Measurements from ENCODE around the gene TOGARAM2.
A peak's percentile ranks its signal among the peaks of the same experiment; 100 is the strongest.

Gene TOGARAM2

DNA sequence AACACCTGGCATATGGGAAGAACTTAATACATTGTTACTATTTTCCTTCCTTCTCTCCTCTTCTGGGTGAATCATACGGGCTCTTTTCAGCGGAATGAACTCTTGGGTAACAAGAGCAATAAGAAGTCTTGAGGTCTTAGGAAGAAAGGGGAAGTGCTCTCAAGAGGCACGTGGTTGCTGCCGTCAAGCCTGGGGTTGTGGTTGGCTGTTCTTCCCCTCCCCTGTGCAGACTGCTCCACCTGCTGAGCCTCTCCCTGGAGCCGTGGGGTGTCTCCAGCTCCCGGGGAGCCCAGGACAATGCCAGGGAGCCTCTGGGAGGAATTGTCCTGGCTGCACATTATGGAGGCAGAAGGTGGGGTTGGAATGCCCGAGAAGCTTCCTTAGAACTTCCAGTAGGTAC lies 19.4 kb downstream of the TOGARAM2 start:
- Histone ChIP-seq H3K4me2 (ENCODE audit: low read length) (no peak overlapping the region), H3K27ac (ENCODE audit: low read depth, low read length) (no peak overlapping the region), H4K8ac (ENCODE audit: low read depth, low read length) (no peak overlapping the region), H2BK12ac (ENCODE audit: low read length) (no peak overlapping the region), H3K4ac (ENCODE audit: low read depth, low read length) (no peak overlapping the region), H3K9ac (ENCODE audit: low read length) (no peak overlapping the region), H3K27me3 (ENCODE audit: insufficient read depth, low read length) (no peaks in the 10 kb centered on the region), H2AFZ (ENCODE audit: insufficient read depth, low read length, poor library complexity) (no peak overlapping the region), H3K79me2 (ENCODE audit: control insufficient read depth, insufficient read depth, low read length, poor library complexity) (no peaks in the 10 kb centered on the region), H3K4me1 (ENCODE audit: control insufficient read depth in 1 of 2, insufficient read depth in 2 of 2, low read length in 2 of 2) (no peaks in the 10 kb centered on the region), H3K4me3 (ENCODE audit: low read depth, low read length) (no peak overlapping the region), H3K14ac (ENCODE audit: low read length) (no peak overlapping the region), H3K9me3 (ENCODE audit: insufficient read depth, low read depth, low read length) (peaks cover 10% of the 10 kb centered on the region), H2BK5ac (ENCODE audit: low read depth, low read length, poor library complexity) (no peak overlapping the region), H2AK5ac (ENCODE audit: low read length) (no peak overlapping the region), H3K18ac (ENCODE audit: low read length) (no peak overlapping the region), H2BK120ac (ENCODE audit: insufficient read depth, low read length, poor library complexity) (no peak overlapping the region), H4K91ac (ENCODE audit: low read depth, low read length) (no peak overlapping the region), H3K36me3 (ENCODE audit: control insufficient read depth in 1 of 2, insufficient read depth in 2 of 2, low read length in 2 of 2) (no peaks in the 10 kb centered on the region), H4K12ac (ENCODE audit: low read depth, low read length) (no peak overlapping the region), H3K79me1 (ENCODE audit: low read length) (no peaks in the 10 kb centered on the region), H3K23ac (ENCODE audit: low read length) (no peak overlapping the region)
- WGBS (ENCODE audit: extremely low coverage, insufficient coverage, insufficient read length) = no CpG with 5 or more reads among the region's 7 CpGs
- peak in 1 of 2 donors; percentile 36 for DNase-seq

DNA sequence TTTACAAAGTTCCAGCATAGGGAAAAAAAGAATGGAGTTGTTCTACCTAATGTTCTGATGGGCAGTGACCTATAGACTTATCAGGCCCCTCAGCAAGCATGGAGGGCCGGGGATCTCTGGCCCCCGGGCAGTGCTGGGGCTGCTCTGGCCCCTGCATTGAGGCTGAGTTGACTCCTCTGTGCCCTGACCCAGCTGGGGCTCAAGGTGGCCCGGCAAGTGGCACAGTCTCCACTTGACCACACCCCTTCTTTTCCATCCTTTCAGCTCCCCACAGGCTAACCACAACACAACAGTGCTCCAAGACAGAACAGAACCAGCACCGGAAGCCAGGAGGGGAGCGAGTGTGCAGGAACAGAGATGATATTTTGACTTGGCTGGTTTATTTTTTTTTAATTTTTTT lies 19.9 kb downstream of the TOGARAM2 start:
- Histone ChIP-seq H4K91ac (ENCODE audit: low read depth, low read length) (no peak overlapping the region), H4K12ac (ENCODE audit: low read depth, low read length) (no peak overlapping the region), H3K79me2 (ENCODE audit: control insufficient read depth, insufficient read depth, low read length, poor library complexity) (no peaks in the 10 kb centered on the region), H2BK12ac (ENCODE audit: low read length) (no peak overlapping the region), H3K36me3 (ENCODE audit: control insufficient read depth in 1 of 2, insufficient read depth in 2 of 2, low read length in 2 of 2) (no peaks in the 10 kb centered on the region), H3K27ac (ENCODE audit: low read depth, low read length) (no peak overlapping the region), H3K4me2 (ENCODE audit: low read length) (no peak overlapping the region), H3K4me1 (ENCODE audit: control insufficient read depth in 1 of 2, insufficient read depth in 2 of 2, low read length in 2 of 2) (no peaks in the 10 kb centered on the region), H2AK5ac (ENCODE audit: low read length) (no peak overlapping the region), H3K9me3 (ENCODE audit: insufficient read depth, low read depth, low read length) (peaks cover 13% of the 10 kb centered on the region), H3K18ac (ENCODE audit: low read length) (no peak overlapping the region), H2AFZ (ENCODE audit: insufficient read depth, low read length, poor library complexity) (no peak overlapping the region), H3K4ac (ENCODE audit: low read depth, low read length) (no peak overlapping the region), H2BK5ac (ENCODE audit: low read depth, low read length, poor library complexity) (no peak overlapping the region), H3K9ac (ENCODE audit: low read length) (no peak overlapping the region), H3K79me1 (ENCODE audit: low read length) (no peaks in the 10 kb centered on the region), H4K8ac (ENCODE audit: low read depth, low read length) (no peak overlapping the region), H3K27me3 (ENCODE audit: insufficient read depth, low read length) (no peaks in the 10 kb centered on the region), H2BK120ac (ENCODE audit: insufficient read depth, low read length, poor library complexity) (no peak overlapping the region), H3K4me3 (ENCODE audit: low read depth, low read length) (no peak overlapping the region), H3K23ac (ENCODE audit: low read length) (no peak overlapping the region), H3K14ac (ENCODE audit: low read length) (no peak overlapping the region)
- WGBS (ENCODE audit: extremely low coverage, insufficient coverage, insufficient read length) = no CpG with 5 or more reads among the region's 5 CpGs
- DNase-seq = no peak

DNA sequence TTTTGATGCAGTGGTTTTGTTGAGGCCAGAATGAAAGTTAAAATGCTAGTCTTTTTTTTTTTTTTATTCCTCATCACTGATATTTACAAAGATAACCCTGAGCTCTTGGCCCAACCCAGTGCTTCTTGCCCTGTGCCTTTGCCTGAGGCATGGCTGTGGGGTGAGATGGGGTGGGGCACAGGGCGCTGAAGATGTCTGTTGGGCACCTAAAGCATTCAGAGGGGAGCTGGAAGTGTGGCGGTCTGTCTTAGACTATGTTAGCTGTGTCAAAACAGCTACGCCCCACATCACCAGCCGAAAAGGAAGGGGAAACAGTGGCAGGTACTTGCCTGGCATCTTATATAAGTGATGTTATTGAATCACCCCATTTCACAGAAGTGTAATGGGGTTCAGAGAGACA lies 20.7 kb downstream of the TOGARAM2 start:
- no CpG with 5 or more reads among the region's 4 CpGs for WGBS (ENCODE audit: extremely low coverage, insufficient coverage, insufficient read length)
- Histone ChIP-seq H3K79me2 (ENCODE audit: control insufficient read depth, insufficient read depth, low read length, poor library complexity) (no peaks in the 10 kb centered on the region), H4K8ac (ENCODE audit: low read depth, low read length) (no peak overlapping the region), H2BK12ac (ENCODE audit: low read length) (no peak overlapping the region), H3K4me2 (ENCODE audit: low read length) (no peak overlapping the region), H3K27ac (ENCODE audit: low read depth, low read length) (no peak overlapping the region), H2BK5ac (ENCODE audit: low read depth, low read length, poor library complexity) (no peak overlapping the region), H3K4ac (ENCODE audit: low read depth, low read length) (no peak overlapping the region), H2AK5ac (ENCODE audit: low read length) (no peak overlapping the region), H2BK120ac (ENCODE audit: insufficient read depth, low read length, poor library complexity) (no peak overlapping the region), H2AFZ (ENCODE audit: insufficient read depth, low read length, poor library complexity) (no peak overlapping the region), H3K4me1 (ENCODE audit: control insufficient read depth in 1 of 2, insufficient read depth in 2 of 2, low read length in 2 of 2) (no peaks in the 10 kb centered on the region), H3K14ac (ENCODE audit: low read length) (no peak overlapping the region), H3K27me3 (ENCODE audit: insufficient read depth, low read length) (no peaks in the 10 kb centered on the region), H4K91ac (ENCODE audit: low read depth, low read length) (no peak overlapping the region), H3K79me1 (ENCODE audit: low read length) (no peaks in the 10 kb centered on the region), H3K4me3 (ENCODE audit: low read depth, low read length) (no peak overlapping the region), H3K23ac (ENCODE audit: low read length) (no peak overlapping the region), H3K18ac (ENCODE audit: low read length) (no peak overlapping the region), H4K12ac (ENCODE audit: low read depth, low read length) (no peak overlapping the region), H3K36me3 (ENCODE audit: control insufficient read depth in 1 of 2, insufficient read depth in 2 of 2, low read length in 2 of 2) (no peaks in the 10 kb centered on the region), H3K9me3 (ENCODE audit: insufficient read depth, low read depth, low read length) (peaks cover 18% of the 10 kb centered on the region), H3K9ac (ENCODE audit: low read length) (no peak overlapping the region)
- DNase-seq = no peak

DNA sequence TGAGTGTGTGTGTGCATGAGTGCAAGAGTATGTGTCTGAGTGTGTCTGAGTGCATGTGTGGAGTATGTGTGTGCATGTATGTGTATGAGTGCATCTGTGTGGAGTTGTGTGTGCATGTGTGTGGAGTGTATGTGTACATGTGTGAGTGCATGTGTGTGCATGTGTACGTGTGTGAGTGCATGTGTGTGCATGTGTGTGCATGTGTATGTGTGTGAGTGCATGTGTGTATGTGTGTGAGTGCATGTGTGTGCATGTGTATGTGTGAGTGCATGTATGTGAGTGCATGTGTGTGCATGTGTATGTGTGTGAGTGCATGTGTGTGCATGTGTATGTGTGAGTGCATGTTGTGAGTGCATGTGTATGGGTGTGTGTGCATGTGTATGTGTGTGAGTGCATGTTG lies 23.7 kb downstream of the TOGARAM2 start:
- Histone ChIP-seq H3K36me3 (ENCODE audit: control insufficient read depth in 1 of 2, insufficient read depth in 2 of 2, low read length in 2 of 2) (no peaks in the 10 kb centered on the region), H2AK5ac (ENCODE audit: low read length) (no peak overlapping the region), H3K14ac (ENCODE audit: low read length) (no peak overlapping the region), H2AFZ (ENCODE audit: insufficient read depth, low read length, poor library complexity) (no peak overlapping the region), H3K9me3 (ENCODE audit: insufficient read depth, low read depth, low read length) (peaks cover 16% of the 10 kb centered on the region), H3K79me1 (ENCODE audit: low read length) (no peaks in the 10 kb centered on the region), H3K79me2 (ENCODE audit: control insufficient read depth, insufficient read depth, low read length, poor library complexity) (no peaks in the 10 kb centered on the region), H4K8ac (ENCODE audit: low read depth, low read length) (no peak overlapping the region), H3K27me3 (ENCODE audit: insufficient read depth, low read length) (no peaks in the 10 kb centered on the region), H3K4me2 (ENCODE audit: low read length) (no peak overlapping the region), H2BK120ac (ENCODE audit: insufficient read depth, low read length, poor library complexity) (no peak overlapping the region), H3K4me1 (ENCODE audit: control insufficient read depth in 1 of 2, insufficient read depth in 2 of 2, low read length in 2 of 2) (no peaks in the 10 kb centered on the region), H3K4me3 (ENCODE audit: low read depth, low read length) (peak overlapping the region; percentile 15), H4K91ac (ENCODE audit: low read depth, low read length) (no peak overlapping the region), H3K9ac (ENCODE audit: low read length) (no peak overlapping the region), H2BK5ac (ENCODE audit: low read depth, low read length, poor library complexity) (no peak overlapping the region), H3K23ac (ENCODE audit: low read length) (peak overlapping the region; percentile 98), H4K12ac (ENCODE audit: low read depth, low read length) (no peak overlapping the region), H3K4ac (ENCODE audit: low read depth, low read length) (no peak overlapping the region), H2BK12ac (ENCODE audit: low read length) (no peak overlapping the region), H3K18ac (ENCODE audit: low read length) (no peak overlapping the region), H3K27ac (ENCODE audit: low read depth, low read length) (no peak overlapping the region)
- DNase-seq = no peak
- WGBS (ENCODE audit: extremely low coverage, insufficient coverage, insufficient read length) = no CpG with 5 or more reads among the region's 1 CpG
